Measurements from ENCODE around the gene ERMN.

DNA sequence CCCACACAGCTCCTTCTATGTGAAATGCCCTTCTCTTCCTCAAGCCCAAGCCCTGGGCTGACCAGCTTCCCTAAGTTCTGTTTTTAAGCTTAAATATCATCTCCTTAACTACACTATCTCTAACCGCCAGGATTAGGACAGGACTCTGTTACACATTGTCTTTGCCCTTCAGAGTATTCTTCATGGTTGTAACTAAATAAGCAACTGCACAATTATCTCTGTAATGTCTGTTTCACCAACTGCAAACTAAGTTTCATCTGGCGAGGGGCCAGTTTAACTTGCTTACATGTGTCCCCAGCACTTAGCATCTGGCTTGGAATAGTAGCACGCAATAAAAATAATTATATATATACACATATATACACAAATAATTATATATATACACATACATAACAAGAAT lies 1.1 kb upstream of the ERMN start:
- TF ChIP-seq, protein P1, sequence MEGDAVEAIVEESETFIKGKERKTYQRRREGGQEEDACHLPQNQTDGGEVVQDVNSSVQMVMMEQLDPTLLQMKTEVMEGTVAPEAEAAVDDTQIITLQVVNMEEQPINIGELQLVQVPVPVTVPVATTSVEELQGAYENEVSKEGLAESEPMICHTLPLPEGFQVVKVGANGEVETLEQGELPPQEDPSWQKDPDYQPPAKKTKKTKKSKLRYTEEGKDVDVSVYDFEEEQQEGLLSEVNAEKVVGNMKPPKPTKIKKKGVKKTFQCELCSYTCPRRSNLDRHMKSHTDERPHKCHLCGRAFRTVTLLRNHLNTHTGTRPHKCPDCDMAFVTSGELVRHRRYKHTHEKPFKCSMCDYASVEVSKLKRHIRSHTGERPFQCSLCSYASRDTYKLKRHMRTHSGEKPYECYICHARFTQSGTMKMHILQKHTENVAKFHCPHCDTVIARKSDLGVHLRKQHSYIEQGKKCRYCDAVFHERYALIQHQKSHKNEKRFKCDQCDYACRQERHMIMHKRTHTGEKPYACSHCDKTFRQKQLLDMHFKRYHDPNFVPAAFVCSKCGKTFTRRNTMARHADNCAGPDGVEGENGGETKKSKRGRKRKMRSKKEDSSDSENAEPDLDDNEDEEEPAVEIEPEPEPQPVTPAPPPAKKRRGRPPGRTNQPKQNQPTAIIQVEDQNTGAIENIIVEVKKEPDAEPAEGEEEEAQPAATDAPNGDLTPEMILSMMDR (IDR thresholded peaks at IDR 0.05): no peak
- no peak for TF ChIP-seq POLR2A (IDR thresholded peaks at IDR 0.05)

All from prostate gland (tissue), 2 donors.